GM21717 (cell line): Measurements from ENCODE around the gene LSM5.

Experiments used
- ATAC-seq: cut with Tn5 transposase; IDR thresholded peaks from one replicate; pipeline ENCODE4 v1.9.1; 2021; ENCODE audit warnings: mild to moderate bottlenecking, moderate library complexity; ENCODE audit not compliant: unreplicated experiment

Gene LSM5

GRCh38 chr7:32490127-32490796 is at the start of gene LSM5:
TSS of gene LSM5 (minus strand) at chr7:32490380. CDS start at chr7:32490365, 15 bp downstream.
- peak; percentile 91 for ATAC-seq

DNA sequence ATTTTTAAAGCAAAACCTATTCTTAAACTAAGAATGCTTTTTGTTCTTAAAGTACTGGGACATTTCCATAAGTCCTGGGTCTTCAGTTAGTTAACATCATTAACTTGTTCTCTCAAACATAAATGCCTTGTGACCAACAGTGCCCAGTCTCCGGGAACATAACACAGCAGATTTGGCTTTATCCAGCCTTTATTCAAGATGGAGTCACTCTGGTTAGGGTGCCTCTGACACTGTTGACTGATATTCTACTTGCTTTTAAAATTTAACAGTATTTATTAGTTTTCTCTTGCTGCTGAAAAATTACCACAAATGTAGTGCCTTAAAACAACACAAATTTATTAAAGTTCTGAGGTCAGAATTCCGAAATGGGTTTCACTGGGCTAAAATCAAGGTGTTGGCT is 49.2 kb upstream of the LSM5 start:
- ATAC-seq, result no peak

GRCh38 chr7:32537760-32538159 is 47.6 kb upstream of the LSM5 start:
- ATAC-seq, result no peak

GRCh38 chr7:32536585-32536984 is 46.4 kb upstream of the LSM5 start:
- no peak for ATAC-seq

GRCh38 chr7:32536016-32536415 is 45.8 kb upstream of the LSM5 start:
- ATAC-seq, result no peak

- ATAC-seq, result peak; percentile 67
Observed at GRCh38 chr7:32535162-32535702, 45.1 kb upstream of the LSM5 start.

GRCh38 chr7:32533276-32534029 is 43.3 kb upstream of the LSM5 start:
- no peak for ATAC-seq

DNA sequence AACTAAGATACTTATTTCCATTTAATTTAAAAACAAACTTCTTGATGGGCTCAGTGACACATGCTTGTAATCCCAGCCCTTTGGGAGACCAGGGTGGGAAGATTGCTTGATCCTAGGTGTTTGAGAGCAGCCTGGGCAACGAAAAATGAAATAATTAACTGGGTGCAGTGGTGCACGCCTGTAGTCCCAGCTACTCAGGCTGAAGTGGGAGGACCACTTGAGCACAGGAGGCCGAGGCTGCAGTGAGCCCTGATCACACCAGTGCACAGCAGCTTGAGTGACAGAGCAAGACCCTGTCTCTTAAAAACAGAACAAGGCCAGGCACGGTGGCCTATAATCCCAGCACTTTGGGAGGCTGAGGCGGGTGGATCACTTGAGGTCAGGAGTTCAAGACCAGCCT is 42.5 kb upstream of the LSM5 start:
- ATAC-seq, result no peak

GRCh38 chr7:32532086-32532485 is 41.9 kb upstream of the LSM5 start:
- ATAC-seq, result no peak

- no peak for ATAC-seq
Observed at GRCh38 chr7:32531402-32531801, 41.2 kb upstream of the LSM5 start.

DNA sequence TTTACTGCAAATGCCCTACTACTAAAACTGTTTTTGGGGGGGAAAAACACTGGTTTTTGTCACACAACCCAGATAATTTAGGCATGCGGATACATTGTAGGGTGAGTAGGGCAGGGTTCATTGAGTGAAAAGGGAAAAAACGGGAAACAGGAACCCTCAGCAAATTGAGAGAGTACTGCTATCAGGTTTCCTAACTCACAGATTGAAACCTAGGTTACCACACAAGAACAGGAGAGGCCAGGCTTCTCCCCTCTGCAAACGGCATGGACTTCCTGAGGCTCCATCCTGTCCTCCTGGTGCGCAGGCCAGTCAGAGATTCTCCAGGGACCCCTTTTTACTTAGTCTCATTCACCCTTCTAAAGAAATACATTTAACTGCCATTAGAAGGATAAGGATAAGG is 35.7 kb upstream of the LSM5 start:
- ATAC-seq, result no peak

DNA sequence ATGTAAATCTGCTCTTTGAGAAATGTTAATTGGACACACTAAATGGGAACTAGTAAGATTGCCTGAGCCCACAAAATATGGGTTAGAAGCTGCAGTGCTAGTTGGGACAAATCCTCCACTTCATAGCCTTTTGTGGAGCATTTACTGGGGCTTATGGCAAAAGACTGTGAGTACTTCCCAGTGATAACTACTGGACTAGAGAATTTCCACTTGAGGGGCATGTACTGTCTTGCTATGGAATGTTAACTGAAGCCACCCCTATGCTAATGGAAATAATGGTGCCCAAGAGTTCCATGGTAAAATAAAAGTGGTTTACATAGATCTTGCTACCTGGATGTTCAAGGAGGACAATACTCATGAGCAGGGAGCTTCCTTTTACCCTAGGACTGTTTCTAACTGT is 34.5 kb upstream of the LSM5 start:
- no peak for ATAC-seq

DNA sequence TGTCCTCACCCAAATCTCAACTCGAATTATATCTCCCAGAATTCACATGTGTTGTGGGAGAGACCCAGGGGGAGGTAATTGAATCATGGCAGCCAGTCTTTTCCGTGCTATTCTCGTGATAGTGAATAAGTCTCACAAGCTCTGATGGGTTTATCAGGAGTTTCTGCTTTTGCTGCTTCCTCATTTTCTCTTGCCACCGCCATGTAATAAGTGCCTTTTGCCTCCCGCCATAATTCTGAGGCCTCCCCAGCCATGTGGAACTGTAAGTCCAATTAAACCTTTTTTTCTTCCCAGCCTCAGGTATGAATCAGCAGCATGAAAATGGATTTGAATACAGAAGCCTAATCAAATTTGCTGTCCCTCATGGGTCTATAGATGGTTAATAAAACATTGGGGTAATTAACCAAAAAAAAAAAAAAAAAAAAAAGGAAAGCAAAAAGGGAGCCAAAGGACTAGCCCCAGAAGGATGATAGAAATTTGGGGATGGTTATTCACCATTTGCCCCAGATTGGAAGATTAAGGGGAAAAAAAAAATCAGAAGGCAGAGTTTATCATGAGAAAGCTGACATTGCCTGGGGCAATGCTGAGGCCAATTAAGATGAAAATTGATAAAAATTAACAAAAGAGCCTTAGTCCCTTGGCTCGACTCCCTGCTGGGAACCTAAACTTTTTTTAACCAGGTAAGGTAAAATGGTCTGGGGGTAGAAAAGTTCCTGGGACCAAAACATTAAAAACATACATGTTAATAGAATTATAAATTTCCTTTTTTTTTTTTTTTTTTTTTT is 32.8 kb upstream of the LSM5 start:
- no peak for ATAC-seq

GRCh38 chr7:32519763-32520162 is 29.6 kb upstream of the LSM5 start:
- ATAC-seq, result no peak

- ATAC-seq, result no peak
Observed at GRCh38 chr7:32518534-32519140, 28.5 kb upstream of the LSM5 start.

DNA sequence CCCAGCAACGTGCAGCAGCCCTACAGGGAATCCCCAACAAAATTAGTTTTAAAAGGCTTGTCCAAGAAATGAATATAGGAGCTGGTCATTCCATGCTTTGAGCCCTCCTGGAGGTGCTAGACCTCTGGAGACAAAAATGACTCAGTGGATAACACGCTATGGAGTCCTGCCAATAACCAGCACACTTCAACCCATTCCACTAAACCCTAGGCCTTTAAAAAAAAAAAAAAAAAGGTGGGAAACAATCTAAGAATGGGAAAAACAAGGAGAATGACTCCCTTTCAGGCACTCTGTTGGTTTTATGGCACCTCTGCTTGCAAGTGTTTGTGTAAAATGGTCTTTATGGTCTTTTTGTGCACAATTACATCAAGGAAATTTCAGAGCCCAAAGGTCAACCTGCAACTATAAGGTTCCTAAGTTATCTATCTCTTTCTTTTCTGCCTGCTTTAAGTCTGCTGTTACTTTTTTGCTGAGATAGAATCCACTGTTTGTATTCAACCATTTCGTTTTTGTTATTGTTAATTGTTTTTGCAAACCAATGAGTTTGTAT is 26.4 kb upstream of the LSM5 start:
- peak; percentile 18 for ATAC-seq

DNA sequence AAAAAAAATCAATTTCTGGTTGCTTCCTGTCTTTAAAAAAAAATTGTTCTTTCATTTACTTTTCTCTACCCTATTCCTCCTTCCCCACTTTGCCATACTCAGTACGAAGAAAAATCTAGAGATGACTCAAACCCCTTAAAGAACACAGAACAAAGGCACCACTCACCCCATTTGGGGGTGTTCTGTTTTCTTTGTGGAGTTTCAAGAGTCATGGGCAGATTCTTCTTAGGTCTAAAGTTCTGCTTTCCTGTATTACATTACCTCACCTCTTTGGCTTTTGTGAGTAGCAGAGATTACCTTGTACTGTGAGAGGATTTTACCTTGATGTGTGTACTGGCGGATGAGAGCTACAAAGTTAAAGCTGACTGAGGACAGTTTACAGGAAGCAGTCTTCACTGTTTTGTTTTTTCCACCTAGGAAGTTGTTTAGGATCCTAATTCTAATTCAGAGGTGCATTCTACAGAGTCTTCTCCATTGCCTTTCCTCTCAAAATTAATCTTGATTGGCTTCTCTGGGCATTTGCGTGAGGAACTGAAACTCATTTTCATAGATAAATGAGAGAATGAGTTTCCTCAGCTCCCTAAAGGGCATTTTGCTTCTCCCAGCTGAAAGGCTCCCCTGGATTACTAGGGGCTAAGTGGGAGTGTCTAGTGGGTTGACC is 25.8 kb upstream of the LSM5 start:
- ATAC-seq, result peak; percentile 94

GRCh38 chr7:32513210-32513609 is 23.0 kb upstream of the LSM5 start:
- ATAC-seq, result no peak

- ATAC-seq, result no peak
Observed at GRCh38 chr7:32511791-32512190, 21.6 kb upstream of the LSM5 start.

- ATAC-seq, result no peak
Observed at GRCh38 chr7:32507414-32507813, 17.2 kb upstream of the LSM5 start.
